Right forelimb (tissue), 1 donor: ENCODE measurements around the gene ATP9B.
"Not testable (repeated sequence)": the region's sequence is repeated elsewhere in the genome, so short reads cannot be mapped to it uniquely, and the experiment has no call there.

Source experiments
- DNase-seq: peaks from one replicate; pipeline ENCODE4 v3.0.0-alpha.2; 2018

The ATP9B gene

DNA sequence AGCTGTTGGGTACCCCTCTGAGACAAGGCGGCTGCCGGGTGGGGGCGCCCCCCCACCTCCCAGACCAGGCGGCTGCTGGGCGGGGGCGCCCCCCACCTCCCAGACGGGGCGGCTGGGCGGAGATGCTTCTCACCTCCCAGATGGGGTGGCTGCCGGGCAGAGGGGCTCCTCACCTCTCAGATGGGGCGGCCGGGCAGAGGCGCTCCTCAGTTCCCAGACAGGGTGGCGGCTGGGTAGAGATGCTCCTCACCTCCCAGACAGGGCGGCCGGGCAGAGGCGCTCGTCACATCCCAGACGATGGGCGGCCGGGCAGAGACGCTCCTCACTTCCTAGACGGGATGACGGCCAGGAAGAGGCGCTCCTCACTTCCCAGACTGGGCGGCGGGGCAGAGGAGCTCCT is 3.5 kb downstream of the ATP9B start:
- not testable (repeated sequence) for DNase-seq

- DNase-seq: no peak
Observed at GRCh38 chr18:79077181-79077580, 8.0 kb downstream of the ATP9B start.

GRCh38 chr18:79078791-79079190 is 9.6 kb downstream of the ATP9B start:
- not testable (repeated sequence) for DNase-seq

- DNase-seq: no peak
Observed at GRCh38 chr18:79092874-79093273, 23.7 kb downstream of the ATP9B start.

GRCh38 chr18:79093986-79094385 is 24.8 kb downstream of the ATP9B start:
- DNase-seq: no peak

DNA sequence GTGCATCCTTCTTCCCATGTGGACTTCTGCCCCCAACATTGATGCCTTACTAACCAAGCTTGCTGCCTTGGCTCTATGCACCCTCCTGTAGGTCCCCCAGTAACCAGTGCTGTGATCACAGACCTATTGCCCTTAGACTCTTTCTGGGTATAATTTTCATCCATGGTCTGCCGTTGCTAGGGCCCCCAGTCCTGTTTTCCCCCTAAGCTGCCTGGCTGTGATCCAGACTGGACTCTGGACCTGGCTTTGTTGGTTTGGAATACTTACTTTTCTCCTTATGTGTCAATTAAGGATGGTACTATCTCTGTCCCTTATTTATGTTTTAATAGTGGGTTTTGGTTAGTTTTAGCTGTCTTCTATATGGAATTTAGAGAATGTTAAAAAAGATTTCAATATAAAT is 26.0 kb downstream of the ATP9B start:
- no peak for DNase-seq

GRCh38 chr18:79100944-79101343 is 31.8 kb downstream of the ATP9B start:
- DNase-seq: no peak

DNA sequence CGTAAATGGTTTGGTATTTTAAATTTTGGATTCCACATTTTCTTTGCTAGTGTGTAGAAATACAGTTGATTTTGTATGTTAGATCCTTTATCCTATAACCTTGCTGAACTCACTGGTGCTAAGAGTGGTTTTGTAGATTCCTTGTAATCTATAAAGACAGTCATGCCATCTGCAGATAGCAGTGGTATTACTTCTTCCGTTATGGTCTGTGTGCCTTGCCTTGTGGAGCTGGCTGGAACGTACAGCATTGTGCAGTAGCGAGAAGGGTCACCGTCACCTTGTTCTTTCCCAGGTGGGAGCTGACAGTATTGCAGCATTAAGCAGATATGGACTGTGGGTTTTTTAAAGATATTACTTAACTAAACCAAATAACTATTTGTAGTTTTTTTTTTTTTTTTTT is 33.7 kb downstream of the ATP9B start:
- no peak for DNase-seq

GRCh38 chr18:79104137-79104536 is 34.9 kb downstream of the ATP9B start:
- DNase-seq: no peak

DNA sequence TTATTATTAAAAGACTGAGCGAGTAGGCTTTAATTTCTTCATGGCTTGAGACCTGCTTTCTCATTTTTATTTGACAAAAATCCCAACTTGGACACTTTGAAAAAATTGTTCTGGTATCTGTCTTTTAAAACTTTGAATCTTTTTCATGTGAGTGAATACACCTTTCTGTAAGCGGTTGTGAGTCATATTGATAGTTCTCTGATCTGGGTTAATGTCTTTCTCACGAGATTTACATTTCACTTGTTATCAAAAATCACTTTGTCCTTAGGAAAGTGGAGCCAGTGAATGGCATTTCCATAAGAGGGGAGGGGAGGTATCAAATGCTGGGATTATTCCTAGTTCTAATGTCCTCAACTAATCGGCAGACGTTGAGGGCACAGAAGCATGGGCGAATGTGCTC is 36.3 kb downstream of the ATP9B start:
- no peak for DNase-seq

- DNase-seq: no peak
Observed at GRCh38 chr18:79106084-79106483, 36.9 kb downstream of the ATP9B start.

DNA sequence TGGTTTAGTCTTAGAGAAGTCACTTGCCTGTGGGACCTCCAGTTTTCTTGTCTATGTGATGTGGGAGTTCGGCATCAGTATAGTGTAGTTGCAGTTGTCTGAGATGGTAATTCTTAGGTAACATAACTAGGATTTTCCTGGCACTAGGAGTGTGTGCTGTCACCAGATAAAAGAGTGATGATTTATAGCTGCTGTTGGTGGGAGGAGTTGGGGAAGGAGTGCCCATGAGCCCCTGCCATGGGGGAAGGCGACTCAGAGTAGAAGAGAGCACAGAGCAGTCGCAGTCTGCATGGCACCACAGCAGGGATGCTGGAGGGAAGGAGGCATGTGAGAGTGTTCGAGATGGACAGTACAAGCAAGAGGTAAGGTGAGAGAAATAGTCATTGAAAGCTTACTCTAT is 38.7 kb downstream of the ATP9B start:
- no peak for DNase-seq

GRCh38 chr18:79108549-79109215 is 39.5 kb downstream of the ATP9B start:
- DNase-seq: no peak

DNA sequence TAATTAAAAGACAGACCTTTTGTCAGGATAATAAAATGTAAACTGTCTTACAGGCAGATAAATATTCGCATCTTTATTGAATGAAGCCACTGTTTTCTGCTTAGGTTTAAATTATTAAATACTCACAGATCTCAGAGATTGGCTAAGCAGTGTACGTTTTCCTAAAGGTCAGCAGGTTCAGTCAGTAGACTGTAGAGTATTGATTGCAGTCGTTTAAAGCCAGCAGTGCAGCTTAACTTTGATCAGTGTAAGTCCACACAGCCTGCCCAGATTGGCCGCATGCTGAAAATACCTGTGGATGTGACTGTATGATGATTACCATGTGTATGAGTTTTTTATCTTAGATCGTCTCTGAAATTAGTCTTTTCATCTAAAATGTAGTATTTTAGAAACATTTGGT is 42.3 kb downstream of the ATP9B start:
- DNase-seq: no peak

DNA sequence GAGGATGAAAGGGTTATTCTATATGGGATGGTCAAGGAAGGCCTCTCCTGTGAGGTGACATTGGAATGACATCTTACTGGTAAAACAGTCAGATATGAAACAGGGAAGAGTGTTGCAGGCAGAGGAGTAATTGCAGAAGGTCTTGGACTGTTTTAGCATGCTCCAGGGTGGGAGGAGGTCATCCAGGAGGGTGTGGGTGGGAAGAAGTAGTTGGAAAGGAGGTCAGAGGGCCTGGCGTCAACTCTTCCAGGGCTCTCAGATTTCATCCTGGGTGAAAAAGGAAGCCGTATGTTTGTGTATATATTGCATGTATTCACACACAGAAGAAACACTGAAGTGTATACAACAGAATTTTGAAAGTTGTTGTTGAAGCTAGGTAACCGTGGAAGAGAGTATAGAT is 48.2 kb downstream of the ATP9B start:
- no peak for DNase-seq

DNA sequence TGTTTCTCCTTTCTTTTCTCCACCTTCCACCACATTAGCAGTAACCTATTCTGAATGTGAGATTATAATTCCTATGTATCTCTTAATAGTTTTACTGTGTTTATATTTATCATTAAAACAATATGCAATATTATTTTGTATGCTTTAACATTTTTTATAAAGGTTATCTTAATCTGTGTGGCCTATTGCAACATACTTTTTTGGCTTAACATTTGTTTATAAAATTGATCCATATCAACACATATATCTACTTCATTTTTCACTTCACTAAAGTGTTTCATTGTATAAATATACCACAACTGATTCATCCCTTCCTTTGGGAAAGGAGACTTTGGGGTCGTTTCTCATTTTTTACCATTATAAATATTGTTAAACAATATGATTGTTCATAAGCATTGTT is 48.6 kb downstream of the ATP9B start:
- no peak for DNase-seq

DNA sequence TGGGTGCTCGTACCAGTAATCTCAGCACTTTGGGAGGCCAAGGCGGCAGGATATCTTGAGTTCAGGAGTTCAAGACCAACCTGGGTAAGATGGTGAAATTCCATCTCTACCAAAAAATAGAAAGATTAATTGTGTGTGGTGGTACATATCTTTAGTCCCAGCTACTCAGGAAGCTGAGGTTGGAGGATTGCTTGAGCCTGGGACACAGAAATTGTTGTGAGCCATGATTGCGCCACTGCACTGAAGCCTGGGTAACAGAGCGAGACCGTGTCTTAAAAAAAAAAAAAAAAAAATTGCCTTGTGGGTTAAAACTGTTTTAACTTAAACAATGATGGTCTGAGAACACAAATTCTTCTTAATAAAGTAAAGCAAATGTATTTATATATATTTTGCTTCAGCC is 49.6 kb downstream of the ATP9B start:
- DNase-seq: no peak

DNA sequence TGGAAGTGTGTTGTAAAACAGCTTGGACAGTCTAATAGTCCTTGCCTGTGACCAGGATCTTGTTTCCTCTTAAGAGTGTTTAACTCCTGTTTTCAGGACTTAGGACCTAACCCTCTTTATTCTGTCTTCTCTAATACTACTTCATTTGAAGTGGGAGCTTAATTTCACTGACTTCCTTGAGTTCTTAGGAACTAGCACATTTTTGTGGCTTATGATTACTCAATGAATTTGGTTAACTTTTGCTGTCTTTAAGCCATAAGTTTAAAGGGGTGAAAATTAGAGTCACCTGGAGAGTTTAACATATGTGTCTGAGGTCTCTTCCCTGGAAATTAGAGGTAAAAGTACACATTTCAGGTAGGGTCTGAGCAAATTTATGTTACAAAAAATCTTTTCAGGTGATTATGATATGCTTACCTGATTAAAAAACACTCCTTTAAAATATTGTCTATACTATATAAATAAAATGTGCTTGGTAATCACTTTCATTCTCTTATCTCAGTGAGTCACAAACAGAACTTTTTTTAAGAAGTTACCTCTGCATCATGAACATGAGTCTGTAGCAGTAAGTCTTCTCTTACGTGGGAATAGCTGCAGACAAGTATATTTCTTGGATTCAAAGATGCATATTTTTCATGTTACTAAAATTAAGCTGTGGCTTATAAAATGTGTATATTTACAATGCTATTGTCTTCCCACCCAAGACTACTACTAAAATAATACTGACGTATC is 52.7 kb downstream of the ATP9B start:
- no peak for DNase-seq

- DNase-seq: no peak
Observed at GRCh38 chr18:79123948-79124347, 54.8 kb downstream of the ATP9B start.

DNA sequence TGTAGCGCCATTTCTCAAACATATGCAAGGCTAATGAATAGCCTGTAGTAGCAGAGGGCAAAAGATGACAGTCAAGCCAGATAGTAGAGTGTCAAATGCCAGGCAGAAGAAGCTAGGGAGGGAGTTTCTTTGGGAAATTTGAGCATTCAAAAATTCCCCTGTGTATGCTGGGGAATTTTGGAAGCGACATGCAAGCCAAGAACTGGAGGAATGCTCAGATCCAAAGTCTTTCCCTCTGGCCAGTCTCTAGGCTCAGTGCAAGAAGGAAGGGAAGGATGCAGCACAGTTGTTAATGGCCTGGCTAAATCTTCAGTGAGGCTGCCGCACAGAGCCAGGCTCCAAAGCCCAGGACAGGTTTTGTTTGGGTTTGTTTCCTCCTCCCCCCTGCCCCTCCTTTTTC is 59.9 kb downstream of the ATP9B start:
- DNase-seq: no peak

- DNase-seq: no peak
Observed at GRCh38 chr18:79133724-79134123, 64.5 kb downstream of the ATP9B start.

DNA sequence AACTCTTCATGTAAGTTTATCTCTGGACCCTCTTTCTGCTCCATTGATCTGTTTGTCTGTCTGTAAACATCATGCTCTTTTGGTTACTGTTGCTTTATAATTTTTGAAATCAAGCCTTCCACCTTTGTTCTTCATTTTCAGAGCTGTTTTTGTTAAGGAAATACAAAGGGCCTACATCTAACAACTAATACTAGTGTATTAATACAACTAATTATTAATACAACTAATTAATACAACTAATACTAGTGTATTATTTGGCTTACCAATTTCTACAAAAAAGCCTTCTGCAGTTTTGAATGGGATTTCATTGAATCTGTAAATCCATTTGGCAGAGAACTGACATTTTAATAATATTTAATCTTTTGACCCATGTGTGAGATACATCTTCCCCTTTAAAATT is 66.7 kb downstream of the ATP9B start:
- DNase-seq: no peak

GRCh38 chr18:79136742-79137141 is 67.5 kb downstream of the ATP9B start:
- no peak for DNase-seq

DNA sequence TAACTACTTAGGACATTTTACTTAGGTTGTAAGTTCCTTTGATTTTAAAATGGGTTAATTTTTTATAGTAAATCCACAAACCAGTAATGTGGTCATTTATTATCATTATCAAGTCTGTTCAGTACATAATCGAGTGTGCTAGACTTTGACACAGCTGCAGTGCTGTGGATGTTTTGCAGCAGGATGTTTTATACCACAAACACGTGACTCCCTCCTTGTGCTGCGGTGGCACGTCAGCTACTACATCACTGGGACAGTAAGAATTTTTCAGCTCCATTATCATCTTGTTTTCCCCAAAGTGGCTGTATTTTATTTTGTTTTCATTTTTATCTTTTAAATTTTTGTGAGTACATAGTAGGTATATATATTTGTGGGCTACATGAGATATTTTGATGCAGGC is 70.0 kb downstream of the ATP9B start:
- no peak for DNase-seq

DNA sequence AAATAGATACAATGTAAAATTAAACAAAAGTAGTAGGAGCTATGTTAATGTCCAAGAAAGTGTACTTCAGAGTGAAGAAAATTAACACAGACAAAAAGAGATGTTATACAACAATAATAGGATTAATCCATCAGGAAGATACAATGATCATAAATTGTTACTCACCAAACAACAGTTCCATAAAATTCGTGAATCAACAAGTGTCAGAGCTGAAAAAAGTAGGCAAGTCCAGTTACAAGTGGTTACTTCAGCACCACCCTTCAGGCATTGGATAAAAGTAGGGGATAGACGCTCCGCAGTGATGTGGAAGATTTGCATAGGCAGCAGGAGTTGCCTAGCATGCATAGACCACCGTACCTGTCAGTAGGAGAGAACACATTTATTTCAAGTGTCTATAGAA is 77.8 kb downstream of the ATP9B start:
- no peak for DNase-seq
